GM19467 (cell line): ENCODE measurements around the gene NOP56.

Experiments used
- ATAC-seq: cut with Tn5 transposase; IDR thresholded peaks from one replicate; pipeline ENCODE4 v1.9.1; 2021; ENCODE audit warnings: mild to moderate bottlenecking, moderate library complexity; ENCODE audit not compliant: unreplicated experiment

NOP56 gene, protein sequence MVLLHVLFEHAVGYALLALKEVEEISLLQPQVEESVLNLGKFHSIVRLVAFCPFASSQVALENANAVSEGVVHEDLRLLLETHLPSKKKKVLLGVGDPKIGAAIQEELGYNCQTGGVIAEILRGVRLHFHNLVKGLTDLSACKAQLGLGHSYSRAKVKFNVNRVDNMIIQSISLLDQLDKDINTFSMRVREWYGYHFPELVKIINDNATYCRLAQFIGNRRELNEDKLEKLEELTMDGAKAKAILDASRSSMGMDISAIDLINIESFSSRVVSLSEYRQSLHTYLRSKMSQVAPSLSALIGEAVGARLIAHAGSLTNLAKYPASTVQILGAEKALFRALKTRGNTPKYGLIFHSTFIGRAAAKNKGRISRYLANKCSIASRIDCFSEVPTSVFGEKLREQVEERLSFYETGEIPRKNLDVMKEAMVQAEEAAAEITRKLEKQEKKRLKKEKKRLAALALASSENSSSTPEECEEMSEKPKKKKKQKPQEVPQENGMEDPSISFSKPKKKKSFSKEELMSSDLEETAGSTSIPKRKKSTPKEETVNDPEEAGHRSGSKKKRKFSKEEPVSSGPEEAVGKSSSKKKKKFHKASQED

DNA sequence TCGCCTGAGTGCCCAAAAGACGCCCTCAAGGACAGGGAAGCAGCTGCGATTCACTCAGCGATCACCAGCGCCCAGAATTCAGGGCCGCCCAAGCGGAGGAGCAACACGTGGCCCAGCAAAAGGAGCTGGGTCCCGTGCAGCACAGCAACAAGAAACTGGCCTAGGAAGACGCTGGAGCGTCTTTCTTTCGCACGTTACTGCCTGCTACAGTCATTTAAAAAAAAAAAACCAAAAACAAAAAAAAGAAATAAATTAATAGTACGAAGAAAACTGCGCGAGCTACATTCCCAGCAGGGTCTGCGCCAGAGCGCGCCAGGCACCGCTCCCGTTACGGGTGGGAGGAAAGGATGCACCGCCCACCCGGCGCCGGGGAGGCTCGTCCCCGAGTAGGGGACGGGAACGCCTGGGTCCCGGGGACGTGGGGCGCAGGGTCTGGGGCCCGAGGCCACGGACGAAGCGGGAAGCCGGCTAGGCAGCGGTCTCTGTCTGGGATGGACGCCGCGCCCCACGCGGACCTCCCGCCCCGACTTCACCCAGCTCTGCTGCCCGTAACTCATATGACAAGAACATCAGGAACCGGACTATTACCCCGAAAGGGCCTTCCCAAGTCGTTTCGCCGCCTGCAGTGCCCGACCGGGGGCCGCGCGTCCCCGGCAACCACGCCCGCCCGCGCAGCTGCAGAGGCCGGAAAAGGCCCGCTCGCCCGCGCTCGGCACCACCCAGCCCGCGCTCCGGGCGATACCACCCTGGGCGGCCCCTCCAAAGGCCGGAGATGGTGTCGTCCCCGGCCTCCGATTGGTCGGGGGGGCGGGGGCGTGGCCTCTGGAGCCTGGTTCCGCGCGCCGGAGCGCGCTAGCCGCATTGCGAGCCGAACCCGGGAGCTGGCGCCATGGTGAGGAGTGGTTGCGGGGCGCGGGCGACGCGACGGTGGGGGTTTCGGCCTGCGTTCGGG, at the start of gene NOP56:
TSS of gene NOP56 (plus strand) at position 861 of the 952 bp plus-strand sequence. CDS start at position 890, 29 bp downstream.
- ATAC-seq = peak; percentile 79

- ATAC-seq = no peak
Observed at GRCh38 chr20:2602746-2603145, 49.7 kb upstream of the NOP56 start.

- ATAC-seq = no peak
Observed at GRCh38 chr20:2603816-2604505, 48.5 kb upstream of the NOP56 start.

- ATAC-seq = no peak
Observed at GRCh38 chr20:2604506-2604835, 48.0 kb upstream of the NOP56 start.

DNA sequence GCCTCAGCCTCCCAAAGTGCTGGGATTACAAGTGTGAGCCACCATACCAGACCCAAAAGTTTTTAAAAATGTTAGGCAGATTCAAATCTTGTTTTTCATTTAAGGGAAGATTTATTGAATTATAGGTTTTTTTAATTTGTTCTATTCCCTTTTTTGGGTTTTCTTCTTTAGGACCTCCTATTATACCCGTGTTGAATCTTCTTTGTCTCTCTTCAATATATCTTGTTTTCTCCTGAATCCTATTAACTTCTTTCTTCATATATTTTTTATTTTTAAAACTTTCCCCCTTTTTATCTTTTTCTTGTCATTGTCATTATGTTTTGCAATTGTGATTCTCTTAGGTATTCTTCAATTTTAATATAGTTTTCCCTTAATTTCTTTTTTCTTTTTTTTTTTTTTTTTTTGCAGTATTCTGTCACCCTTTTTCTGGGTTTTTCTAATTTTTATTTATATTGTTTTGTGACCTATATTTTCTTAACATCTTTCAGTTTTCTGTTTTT, 45.9 kb upstream of the NOP56 start:
- no peak for ATAC-seq

DNA sequence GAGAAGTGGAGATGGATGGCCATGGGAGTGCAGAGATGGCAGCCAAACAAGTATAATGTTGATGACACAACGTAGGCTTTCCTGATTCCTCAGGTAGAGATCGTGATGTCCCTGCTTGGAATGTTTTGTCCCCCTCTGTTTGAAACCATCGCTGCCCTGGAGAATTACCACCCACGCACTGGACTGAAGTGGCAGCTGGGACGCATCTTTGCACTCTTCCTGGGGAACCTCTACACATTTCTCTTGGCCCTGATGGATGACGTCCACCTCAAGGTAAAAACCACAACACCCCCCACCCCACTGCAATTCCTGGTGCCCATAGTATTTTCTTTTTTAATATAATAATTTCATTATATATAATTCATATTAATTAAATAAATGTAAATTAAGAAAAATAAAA, 42.1 kb upstream of the NOP56 start:
- no peak for ATAC-seq

DNA sequence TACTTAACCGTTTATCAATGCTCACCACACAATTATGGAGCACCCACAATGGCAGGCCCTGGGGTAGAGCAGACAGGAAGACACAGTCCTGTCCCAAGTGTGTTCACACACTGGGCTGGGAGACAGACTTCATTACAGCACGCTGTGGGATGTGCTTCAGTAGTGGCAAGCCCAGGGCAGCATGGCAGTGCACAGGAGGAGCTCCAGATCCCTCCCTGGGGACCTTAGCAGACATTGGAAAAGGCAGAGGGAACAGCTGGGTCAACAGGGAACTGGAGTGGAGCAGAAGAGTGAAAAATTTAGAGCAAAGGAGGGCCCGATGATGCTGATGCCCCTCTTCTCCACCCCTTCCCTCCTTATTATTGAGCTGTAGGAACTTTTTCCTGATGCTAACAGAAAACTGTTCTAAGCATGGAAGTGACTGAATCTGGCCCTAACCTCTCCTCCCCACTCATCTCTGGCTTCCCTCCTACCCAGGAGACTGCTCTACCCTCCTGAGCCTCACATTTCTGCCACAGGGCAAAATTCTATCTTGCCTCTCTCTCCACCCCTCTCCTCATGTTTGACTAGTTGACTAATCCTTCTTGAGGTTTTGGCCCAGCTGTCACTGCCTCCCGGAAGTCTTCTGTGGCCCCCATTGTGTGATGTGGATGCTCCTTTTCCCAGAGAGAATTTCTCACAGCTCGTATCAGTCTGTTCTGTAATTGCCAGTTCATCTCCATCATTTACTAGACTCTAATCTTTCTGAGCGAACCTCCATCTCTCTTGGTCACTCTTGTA, 41.3 kb upstream of the NOP56 start:
- ATAC-seq = no peak

DNA sequence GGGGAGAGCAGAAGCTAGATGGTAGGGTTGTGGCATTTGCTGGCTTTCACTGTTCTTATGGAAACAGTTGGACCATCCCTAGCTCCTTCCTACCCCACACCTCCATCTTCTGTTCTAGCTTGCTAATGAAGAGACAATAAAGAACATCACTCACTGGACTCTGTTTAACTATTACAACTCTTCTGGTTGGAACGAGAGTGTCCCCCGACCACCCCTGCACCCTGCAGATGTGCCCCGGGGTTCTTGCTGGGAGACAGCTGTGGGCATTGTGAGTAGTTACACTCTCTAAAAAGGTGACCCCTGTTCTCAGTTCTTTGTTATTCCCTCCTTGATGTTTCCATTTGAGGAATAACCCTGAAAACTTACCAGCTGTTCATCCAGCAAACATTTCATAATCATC, 40.4 kb upstream of the NOP56 start:
- no peak for ATAC-seq

- ATAC-seq = no peak
Observed at GRCh38 chr20:2616634-2617033, 35.8 kb upstream of the NOP56 start.

DNA sequence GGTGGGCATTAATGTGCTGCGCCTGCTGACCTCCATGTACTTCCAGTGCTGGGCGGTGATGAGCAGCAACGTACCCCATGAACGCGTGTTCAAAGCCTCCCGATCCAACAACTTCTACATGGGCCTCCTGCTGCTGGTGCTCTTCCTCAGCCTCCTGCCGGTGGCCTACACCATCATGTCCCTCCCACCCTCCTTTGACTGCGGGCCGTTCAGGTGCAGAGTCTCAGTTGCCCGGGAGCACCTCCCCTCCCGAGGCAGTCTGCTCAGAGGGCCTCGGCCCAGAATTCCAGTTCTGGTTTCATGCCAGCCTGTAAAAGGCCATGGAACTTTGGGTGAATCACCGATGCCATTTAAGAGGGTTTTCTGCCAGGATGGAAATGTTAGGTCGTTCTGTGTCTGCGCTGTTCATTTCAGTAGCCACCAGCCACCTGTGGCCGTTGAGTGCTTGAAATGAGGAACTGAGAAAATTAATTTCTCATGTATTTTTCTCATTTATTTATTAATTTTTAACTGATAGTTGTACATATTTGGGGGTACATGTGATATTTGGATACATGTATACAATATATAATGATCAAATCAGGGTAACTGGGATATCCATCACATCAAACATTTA, 35.2 kb upstream of the NOP56 start:
- no peak for ATAC-seq

- ATAC-seq = no peak
Observed at GRCh38 chr20:2618815-2619214, 33.6 kb upstream of the NOP56 start.

GRCh38 chr20:2619337-2619736, 33.1 kb upstream of the NOP56 start:
- no peak for ATAC-seq

- no peak for ATAC-seq
Observed at GRCh38 chr20:2619961-2620595, 32.4 kb upstream of the NOP56 start.

GRCh38 chr20:2624190-2624589, 28.2 kb upstream of the NOP56 start:
- no peak for ATAC-seq

DNA sequence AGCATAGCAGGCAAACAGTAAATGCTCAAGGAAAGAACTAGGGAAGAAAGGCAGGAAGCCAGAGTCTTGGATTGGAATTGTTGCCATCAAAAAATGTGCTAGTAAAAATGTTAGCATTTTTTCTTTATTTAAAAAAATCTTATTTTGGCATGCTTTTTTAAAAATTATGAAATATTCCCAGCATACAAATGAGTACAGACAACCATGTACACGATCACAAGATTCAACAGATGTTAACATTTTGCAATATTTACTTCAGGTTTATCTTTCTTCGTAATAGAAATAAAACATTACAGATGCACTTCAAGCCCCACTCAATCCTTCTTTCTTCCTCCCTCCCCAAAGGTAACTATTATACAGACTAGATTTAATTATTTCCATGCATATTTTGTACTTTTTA, 27.4 kb upstream of the NOP56 start:
- ATAC-seq = no peak

DNA sequence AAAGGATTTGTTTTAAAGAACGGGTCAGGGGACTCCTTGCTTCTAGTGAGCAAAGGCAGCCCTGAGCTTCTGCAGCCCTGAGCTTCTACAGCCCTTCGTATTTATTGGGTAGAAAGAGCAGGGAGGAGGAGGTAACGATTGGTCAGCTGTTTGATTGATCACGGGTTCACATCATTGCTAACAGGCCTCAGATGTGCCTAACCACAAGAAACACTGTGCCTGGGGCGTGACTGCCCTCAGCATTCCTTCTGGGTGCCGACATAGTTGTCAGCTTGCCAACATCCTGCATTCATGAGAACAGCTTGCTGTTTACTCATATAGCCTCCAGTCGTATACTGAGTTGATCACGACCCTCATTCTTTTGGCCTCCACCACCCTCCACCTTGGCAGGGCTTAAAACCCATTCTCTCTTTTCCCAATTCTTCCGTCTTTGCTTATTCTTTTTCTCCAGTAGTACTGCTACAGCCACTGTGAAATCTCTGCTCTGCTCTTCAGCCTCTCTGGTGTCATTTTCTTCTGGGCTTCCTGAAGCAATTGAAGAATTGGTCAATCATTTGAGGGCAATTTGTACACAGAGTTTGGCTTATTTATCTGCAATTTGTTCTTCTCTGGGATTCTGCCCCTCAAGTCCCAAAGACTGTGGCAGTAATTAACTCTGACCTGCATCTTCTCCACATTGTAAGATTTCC, 25.4 kb upstream of the NOP56 start:
- ATAC-seq = no peak

GRCh38 chr20:2631228-2631627, 21.2 kb upstream of the NOP56 start:
- no peak for ATAC-seq

DNA sequence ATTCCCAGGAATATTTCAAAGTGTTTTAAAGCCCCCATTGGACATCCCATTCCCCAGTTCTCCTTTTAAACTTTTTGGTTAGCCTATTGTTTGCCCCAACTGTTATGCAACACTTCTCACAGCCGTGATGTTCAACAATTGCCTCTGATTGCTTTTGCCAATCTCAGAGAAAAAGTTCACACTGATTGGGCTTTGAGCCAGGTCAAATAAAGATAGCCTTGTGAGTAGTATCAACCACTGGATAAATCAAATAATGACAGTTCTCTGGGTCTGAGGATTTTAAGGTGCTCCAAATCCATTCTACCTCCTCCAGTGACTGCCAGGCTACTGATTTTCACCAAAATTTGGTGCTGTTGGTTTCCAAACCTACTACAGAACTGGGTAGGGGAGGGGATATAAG, 19.1 kb upstream of the NOP56 start:
- ATAC-seq = no peak

GRCh38 chr20:2637246-2637645, 15.2 kb upstream of the NOP56 start:
- no peak for ATAC-seq
